C4-2B (cell line): ENCODE data around the gene SYT2.
"Not testable (repeated sequence)": the region's sequence is repeated elsewhere in the genome, so short reads cannot be mapped to it uniquely, and the experiment has no call there.

Source experiments
- CTCF ChIP-seq: fragments of 450-650 bp; conservative IDR thresholded peaks from 2 replicates; pipeline ENCODE4 v1.5.1; 2017; ENCODE audit warnings: mild to moderate bottlenecking
- ZFX ChIP-seq: fragments of 450-650 bp; IDR thresholded peaks from 2 replicates; pipeline ENCODE4 v1.6.1; 2017

GRCh38 chr1:202545647-202546303 lies 164.5 kb downstream of the SYT2 start:
- not testable (repeated sequence) for TF ChIP-seq CTCF, ZFX
